ENCODE measurements around the gene DGKD.

DNA sequence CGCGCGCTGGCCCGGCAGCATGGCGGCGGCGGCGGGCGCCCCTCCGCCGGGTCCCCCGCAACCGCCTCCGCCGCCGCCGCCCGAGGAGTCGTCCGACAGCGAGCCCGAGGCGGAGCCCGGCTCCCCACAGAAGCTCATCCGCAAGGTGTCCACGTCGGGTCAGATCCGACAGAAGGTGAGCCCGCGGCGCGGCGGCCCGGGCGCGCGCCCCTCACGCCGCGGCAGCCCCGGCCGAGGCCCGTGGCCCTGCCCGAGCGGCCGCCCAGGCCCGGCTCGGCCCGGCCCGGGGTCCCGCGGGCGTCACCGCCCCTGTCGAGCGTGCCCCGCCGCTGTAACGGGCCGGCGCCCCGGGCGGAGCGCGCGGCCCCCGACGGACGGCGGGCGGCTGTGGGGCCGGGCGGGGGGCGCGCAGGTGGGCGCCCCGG, 218 bp downstream of the DGKD start:
- TF ChIP-seq, protein P1, sequence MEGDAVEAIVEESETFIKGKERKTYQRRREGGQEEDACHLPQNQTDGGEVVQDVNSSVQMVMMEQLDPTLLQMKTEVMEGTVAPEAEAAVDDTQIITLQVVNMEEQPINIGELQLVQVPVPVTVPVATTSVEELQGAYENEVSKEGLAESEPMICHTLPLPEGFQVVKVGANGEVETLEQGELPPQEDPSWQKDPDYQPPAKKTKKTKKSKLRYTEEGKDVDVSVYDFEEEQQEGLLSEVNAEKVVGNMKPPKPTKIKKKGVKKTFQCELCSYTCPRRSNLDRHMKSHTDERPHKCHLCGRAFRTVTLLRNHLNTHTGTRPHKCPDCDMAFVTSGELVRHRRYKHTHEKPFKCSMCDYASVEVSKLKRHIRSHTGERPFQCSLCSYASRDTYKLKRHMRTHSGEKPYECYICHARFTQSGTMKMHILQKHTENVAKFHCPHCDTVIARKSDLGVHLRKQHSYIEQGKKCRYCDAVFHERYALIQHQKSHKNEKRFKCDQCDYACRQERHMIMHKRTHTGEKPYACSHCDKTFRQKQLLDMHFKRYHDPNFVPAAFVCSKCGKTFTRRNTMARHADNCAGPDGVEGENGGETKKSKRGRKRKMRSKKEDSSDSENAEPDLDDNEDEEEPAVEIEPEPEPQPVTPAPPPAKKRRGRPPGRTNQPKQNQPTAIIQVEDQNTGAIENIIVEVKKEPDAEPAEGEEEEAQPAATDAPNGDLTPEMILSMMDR (IDR thresholded peaks at IDR 0.05 in 2 of 3, conservative IDR thresholded peaks at IDR 0.05 in 1 of 3; ENCODE audit: insufficient read depth in 2 of 3, low read depth in 1 of 3, low read length in 3 of 3), result no peak
- no peak for TF ChIP-seq RFX5 (IDR thresholded peaks at IDR 0.05; ENCODE audit: low read depth, low read length)
- TF ChIP-seq, protein P2, sequence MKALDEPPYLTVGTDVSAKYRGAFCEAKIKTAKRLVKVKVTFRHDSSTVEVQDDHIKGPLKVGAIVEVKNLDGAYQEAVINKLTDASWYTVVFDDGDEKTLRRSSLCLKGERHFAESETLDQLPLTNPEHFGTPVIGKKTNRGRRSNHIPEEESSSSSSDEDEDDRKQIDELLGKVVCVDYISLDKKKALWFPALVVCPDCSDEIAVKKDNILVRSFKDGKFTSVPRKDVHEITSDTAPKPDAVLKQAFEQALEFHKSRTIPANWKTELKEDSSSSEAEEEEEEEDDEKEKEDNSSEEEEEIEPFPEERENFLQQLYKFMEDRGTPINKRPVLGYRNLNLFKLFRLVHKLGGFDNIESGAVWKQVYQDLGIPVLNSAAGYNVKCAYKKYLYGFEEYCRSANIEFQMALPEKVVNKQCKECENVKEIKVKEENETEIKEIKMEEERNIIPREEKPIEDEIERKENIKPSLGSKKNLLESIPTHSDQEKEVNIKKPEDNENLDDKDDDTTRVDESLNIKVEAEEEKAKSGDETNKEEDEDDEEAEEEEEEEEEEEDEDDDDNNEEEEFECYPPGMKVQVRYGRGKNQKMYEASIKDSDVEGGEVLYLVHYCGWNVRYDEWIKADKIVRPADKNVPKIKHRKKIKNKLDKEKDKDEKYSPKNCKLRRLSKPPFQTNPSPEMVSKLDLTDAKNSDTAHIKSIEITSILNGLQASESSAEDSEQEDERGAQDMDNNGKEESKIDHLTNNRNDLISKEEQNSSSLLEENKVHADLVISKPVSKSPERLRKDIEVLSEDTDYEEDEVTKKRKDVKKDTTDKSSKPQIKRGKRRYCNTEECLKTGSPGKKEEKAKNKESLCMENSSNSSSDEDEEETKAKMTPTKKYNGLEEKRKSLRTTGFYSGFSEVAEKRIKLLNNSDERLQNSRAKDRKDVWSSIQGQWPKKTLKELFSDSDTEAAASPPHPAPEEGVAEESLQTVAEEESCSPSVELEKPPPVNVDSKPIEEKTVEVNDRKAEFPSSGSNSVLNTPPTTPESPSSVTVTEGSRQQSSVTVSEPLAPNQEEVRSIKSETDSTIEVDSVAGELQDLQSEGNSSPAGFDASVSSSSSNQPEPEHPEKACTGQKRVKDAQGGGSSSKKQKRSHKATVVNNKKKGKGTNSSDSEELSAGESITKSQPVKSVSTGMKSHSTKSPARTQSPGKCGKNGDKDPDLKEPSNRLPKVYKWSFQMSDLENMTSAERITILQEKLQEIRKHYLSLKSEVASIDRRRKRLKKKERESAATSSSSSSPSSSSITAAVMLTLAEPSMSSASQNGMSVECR (CRISPR knock-in tag; IDR thresholded peaks at IDR 0.05), result no peak
- no peak for TF ChIP-seq POLR2A (conservative IDR thresholded peaks at IDR 0.05)
- TF ChIP-seq, protein P3, sequence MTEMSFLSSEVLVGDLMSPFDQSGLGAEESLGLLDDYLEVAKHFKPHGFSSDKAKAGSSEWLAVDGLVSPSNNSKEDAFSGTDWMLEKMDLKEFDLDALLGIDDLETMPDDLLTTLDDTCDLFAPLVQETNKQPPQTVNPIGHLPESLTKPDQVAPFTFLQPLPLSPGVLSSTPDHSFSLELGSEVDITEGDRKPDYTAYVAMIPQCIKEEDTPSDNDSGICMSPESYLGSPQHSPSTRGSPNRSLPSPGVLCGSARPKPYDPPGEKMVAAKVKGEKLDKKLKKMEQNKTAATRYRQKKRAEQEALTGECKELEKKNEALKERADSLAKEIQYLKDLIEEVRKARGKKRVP (CRISPR knock-in tag; IDR thresholded peaks at IDR 0.05), result no peak
- TF ChIP-seq ZFX (CRISPR knock-in tag; IDR thresholded peaks at IDR 0.05), result peak; percentile 0; the same call in 1 of the 2 replicates
- no peak for TF ChIP-seq ZZZ3 (IDR thresholded peaks at IDR 0.05)
- TF ChIP-seq EHMT2 (IDR thresholded peaks at IDR 0.05), result no peak
- TF ChIP-seq, protein P4, sequence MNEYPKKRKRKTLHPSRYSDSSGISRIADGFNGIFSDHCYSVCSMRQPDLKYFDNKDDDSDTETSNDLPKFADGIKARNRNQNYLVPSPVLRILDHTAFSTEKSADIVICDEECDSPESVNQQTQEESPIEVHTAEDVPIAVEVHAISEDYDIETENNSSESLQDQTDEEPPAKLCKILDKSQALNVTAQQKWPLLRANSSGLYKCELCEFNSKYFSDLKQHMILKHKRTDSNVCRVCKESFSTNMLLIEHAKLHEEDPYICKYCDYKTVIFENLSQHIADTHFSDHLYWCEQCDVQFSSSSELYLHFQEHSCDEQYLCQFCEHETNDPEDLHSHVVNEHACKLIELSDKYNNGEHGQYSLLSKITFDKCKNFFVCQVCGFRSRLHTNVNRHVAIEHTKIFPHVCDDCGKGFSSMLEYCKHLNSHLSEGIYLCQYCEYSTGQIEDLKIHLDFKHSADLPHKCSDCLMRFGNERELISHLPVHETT (CRISPR knock-in tag; conservative IDR thresholded peaks at IDR 0.05 in 1 of 2, IDR thresholded peaks at IDR 0.05 in 1 of 2), result no peak
- no peak for TF ChIP-seq SP1 (CRISPR knock-in tag; IDR thresholded peaks at IDR 0.05)
- no peak for TF ChIP-seq ZKSCAN8 (CRISPR knock-in tag; IDR thresholded peaks at IDR 0.05)
- no peak for TF ChIP-seq SAFB2 (IDR thresholded peaks at IDR 0.05; ENCODE audit: borderline replicate concordance, low read depth, low read length, severe bottlenecking)
- no peak for TF ChIP-seq POLR2AphosphoS5 (IDR thresholded peaks at IDR 0.05; ENCODE audit: control insufficient read depth, insufficient read depth, low read depth, low read length)
- TF ChIP-seq, protein P5, sequence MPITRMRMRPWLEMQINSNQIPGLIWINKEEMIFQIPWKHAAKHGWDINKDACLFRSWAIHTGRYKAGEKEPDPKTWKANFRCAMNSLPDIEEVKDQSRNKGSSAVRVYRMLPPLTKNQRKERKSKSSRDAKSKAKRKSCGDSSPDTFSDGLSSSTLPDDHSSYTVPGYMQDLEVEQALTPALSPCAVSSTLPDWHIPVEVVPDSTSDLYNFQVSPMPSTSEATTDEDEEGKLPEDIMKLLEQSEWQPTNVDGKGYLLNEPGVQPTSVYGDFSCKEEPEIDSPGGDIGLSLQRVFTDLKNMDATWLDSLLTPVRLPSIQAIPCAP (CRISPR knock-in tag; IDR thresholded peaks at IDR 0.05; ENCODE audit: borderline replicate concordance), result no peak
